GM18867 (cell line): Measurements from ENCODE around the gene TRIM22.
"Not testable (repeated sequence)": the region's sequence is repeated elsewhere in the genome, so short reads cannot be mapped to it uniquely, and the experiment has no call there.

Source experiments
- ATAC-seq: cut with Tn5 transposase; IDR thresholded peaks from one replicate; pipeline ENCODE4 v1.9.1; 2021; ENCODE audit warnings: mild to moderate bottlenecking, moderate library complexity; ENCODE audit not compliant: unreplicated experiment

The TRIM22 gene

DNA sequence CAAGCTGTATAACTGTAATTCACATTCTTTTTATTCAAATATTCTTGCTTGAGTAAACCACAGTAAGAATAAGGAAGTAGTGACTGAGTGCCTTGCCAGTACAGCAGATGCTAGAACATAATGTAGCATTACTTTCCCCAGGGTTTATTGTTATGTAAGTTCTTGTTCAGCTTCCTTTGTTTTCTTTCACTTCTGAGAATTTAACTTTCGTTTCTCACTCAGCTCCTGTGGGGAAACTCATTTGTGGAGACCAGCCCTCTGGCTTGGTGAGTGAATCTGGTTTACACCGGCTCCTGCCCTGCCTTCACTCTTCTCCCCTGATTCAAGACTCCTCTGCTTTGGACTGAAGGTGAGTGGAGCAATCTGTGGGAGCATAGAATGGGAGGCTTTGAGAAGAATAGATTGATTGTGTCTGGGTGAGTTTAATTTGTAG is at the start of gene TRIM22:
Gene TRIM22 (plus strand): TSS at position 240 of the 433 bp plus-strand sequence. CDS start 6,443 bp downstream, outside the sequence.
- peak; percentile 78 for ATAC-seq

- ATAC-seq = no peak
Observed at GRCh38 chr11:5639953-5640352, 49.6 kb upstream of the TRIM22 start.

DNA sequence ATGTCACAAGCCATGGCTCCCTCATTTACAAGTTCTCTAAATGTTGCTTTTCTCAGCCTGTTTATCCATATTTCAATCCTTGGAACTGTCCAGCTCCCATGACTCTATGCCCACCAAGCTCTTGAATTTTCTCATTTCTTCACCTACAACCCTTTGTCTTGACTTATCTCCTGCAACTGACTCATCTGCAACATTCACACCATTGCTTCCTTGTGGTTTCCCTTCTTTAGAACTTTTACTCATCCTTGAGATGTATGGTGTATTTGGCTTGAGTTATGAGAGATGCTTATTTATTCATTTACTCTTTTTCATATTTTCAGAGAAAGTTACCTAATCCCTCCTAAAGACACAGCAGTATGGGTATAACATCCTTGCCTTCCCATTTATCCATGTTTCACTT is 46.0 kb upstream of the TRIM22 start:
- ATAC-seq = no peak

DNA sequence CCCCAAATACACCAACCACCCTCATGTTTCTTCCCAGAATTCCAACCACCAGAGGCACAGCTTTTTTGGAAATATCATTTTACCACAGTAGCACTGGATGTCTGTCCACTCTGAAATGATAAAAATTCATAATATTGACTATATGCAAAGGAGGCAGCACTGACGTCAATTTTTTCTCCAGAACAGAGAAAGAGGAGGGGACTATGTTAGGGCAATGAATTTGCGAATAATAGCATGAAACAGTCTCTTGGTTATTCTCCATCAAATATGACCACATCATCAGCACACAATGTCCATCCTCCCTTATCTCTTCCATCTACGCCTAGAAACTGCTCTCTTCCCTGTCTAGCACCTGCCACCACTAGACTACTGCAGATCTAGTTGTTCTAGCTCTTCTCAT is 43.5 kb upstream of the TRIM22 start:
- ATAC-seq = no peak

DNA sequence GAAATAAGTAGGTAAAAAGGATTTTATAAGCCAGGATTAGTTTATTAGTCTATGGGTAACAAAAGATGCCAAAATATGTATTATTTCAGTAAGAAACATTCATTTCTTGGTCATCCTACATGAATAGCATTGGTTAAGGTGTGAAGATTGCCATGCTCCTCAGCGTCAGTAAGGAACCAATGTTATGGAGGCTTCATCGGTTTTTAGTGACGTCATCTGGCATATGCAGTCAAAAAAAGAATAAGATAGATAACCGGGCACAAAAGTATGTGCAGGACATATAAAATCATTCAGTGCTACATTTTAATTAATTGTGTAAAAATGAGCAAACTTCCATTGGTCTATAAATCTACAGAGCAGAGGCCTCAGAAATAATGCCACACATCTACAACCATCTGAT is 34.1 kb upstream of the TRIM22 start:
- ATAC-seq = no peak

DNA sequence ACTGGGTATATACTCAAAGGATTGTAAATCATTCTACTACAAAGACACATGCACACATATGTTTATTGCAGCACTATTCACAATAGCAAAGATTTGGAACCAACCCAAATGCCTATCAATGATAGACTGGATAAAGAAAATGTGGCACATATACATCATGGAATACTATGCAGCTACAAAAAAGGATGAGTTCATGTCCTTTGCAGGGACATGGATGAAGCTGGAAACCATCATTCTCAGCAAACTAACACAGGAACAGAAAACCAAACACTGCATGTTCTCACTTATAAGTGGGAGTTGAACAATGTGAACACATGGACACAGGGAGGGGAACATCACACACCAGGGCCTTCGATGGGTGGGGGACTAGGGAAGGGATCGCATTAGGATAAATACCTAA is 32.6 kb upstream of the TRIM22 start:
- ATAC-seq = not testable (repeated sequence)

GRCh38 chr11:5658318-5658717 is 31.3 kb upstream of the TRIM22 start:
- no peak for ATAC-seq

DNA sequence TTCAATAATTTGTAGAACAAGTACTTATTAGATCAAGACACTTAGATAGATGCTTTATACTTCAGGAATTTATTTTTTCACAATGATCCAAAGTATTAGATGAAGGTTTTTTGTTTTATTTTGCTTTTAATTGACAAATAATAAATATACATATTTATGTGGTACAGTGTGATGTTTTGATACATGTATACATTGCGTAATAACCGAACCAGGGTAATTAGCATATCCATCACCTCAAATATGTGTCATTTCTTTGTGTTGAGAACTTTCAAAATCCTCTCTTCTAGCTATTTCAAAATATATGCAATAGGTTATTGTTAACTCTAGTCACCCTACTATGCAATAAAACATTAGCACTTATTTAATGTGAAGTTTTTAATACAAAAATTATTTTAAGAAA is 26.1 kb upstream of the TRIM22 start:
- ATAC-seq = no peak

DNA sequence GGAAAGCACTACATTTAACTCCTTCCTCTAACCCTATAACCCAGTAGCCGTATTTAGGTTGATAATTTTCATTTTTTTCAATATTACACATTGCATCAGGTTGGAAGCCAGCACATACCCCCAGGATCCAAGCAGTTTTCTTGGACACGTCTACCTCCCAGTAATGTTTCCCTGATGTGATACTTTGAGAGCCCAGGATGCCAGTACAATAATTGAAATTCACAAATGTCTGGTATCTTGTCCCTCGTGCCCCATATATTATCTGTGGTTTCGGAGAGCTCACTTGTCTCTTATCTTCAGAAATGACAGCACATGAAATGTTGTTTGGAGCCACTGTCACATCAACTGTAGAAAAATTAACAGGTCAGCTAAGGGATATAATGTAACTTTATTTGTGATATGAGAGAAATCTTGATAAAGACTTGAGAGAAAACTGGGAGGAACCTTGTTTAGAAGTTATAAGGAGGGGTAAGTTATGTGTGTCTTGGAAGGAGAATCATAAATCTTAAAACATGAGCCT is 24.5 kb upstream of the TRIM22 start:
- no peak for ATAC-seq

GRCh38 chr11:5665746-5666401 is 23.7 kb upstream of the TRIM22 start:
- ATAC-seq = no peak

DNA sequence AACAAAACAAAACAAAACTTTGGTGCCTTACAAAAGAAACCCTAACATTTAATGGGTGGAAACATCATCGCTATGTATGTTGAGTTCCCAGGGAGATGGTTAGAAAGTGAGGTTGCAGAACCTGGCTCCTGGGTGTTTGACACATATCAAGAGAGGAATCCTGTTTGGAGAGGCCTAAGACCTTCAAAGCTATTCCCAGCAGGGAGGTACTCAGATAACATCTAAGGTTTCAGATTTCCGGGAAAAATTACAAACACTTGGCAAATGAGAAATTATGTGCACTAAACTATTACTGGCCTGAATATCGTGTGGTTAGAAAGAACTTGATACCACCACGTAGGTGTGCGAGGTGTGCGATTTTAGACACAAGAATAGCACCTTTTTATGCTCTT is 23.2 kb upstream of the TRIM22 start:
- ATAC-seq = no peak

DNA sequence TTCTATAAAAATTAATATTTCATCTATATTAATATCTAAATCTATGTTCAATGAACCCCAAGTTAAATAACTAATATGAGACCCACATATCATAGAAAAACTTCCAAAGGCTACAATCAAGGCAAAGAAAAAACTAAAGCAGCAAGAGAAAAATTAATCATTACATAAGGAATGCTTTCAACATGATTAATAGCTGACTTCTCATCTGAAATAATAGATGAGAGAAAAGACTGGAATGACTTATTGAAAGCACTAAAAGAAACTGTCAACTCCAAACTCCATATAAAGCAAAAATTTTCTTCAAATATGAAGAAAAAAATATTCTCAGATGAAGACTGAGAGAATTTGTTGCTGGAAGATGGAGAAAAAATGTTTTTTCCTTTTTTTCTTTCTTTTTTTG is 17.8 kb upstream of the TRIM22 start:
- ATAC-seq = no peak

- ATAC-seq = no peak
Observed at GRCh38 chr11:5674391-5674790, 15.2 kb upstream of the TRIM22 start.

DNA sequence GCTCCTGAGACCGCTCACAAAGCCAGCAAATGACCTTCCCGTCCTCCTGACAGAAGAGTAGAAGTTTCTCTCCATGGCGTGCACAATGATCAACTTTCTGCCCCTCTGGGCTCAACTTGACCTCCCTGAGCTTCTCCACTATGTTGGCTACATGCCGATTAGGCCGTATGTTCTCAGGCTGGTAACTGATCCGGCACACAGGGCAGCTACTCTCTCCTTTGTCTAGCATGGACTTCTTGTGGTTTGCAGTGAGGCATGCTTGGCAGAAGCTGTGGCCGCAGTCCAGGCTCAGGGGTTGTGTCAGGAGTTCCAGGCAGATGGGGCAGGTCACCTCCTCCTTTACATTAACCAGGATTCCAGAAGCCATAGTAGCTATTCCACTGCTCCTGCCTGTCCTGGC is 9.8 kb upstream of the TRIM22 start:
- ATAC-seq = no peak

GRCh38 chr11:5682890-5683441 is 6.6 kb upstream of the TRIM22 start:
- not testable (repeated sequence) for ATAC-seq

GRCh38 chr11:5683620-5684019 is 6.0 kb upstream of the TRIM22 start:
- ATAC-seq = not testable (repeated sequence)

- ATAC-seq = peak; percentile 25
Observed at GRCh38 chr11:5684036-5684645, 5.4 kb upstream of the TRIM22 start.

DNA sequence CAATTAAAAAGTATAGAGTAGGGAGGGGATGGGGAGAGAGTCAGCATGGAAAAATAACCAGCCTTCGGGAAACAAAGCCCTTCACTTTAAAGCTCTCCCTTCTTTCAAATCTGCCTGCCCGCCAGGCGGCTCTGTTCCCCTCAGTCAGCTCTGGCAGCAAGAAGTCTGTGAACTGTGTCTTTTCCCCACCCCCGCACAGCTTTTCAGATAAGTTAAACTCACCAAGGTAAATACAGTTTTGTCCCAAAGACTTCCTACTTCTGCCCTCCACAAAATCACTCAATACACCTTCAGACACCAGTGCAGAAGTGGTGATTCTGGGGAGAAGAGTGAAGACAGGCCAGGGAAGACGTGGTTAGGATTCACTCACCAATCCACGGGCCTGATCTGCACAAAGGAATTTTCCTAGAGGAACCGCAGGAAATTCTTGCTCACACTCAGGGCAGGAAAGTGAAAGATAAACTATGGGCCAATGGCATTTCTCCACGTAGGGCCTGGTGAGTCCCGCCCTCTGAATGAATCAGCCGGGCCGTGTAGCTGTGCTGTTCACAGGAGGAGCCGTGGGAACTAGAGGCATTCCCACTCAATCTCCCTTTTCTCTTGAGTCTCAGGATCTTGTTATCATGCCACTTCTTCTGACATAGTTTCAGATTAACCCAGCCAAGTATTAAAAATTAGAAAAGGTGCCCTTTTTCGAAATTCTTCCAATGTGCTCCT is 4.8 kb upstream of the TRIM22 start, which contains the start of gene TRIM5:
Gene TRIM5 (minus strand): TSS at position 429 of the 717 bp plus-strand sequence. CDS start 4,897 bp downstream, outside the sequence.
- ATAC-seq = peak; percentile 71

- ATAC-seq = no peak
Observed at GRCh38 chr11:5686426-5686825, 3.2 kb upstream of the TRIM22 start.

- ATAC-seq = no peak
Observed at GRCh38 chr11:5688482-5688881, 1.1 kb upstream of the TRIM22 start.

DNA sequence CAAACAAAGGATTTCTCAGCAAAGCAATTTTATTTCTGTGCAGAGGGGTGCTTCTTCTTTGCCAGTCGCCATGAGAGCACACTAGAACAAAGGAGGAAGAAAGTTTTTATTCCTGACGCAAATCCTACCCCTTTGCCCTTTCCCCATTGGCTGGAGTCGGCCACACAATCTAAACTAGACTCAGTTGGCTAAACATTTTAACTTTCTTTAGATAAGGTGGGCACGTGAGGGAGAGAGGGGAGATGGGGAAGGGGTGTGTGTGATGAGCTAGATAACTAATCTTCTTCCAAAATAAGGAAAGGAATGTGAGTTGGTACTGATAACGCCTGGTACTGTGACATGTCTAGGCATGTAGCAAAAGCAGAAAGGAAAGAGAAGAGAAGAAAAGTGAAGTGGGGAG is 626 bp downstream of the TRIM22 start:
- no peak for ATAC-seq
